HFFc6 (cell line): ENCODE measurements around the gene PERM1. TPM values are rescaled to one million over a fixed set of nuclear protein-coding genes. Genes with fewer than 3 reads are reported as not detected.
"Not testable (repeated sequence)": the region's sequence is repeated elsewhere in the genome, so short reads cannot be mapped to it uniquely, and the experiment has no call there.

Experiments
- DNase-seq: peaks from one replicate; pipeline ENCODE4 v3.0.0-alpha.2; 2018
- H3K27ac Mint-ChIP-seq: 2 replicates; pipeline ENCODE4 v1.8.0; 2020; ENCODE audit warnings: mild to moderate bottlenecking, mixed read lengths
- H3K27me3 Mint-ChIP-seq: 2 replicates; pipeline ENCODE4 v1.8.0; 2021; ENCODE audit warnings: mild to moderate bottlenecking, moderate library complexity, mixed read lengths; ENCODE audit not compliant: insufficient read depth
- H3K36me3 Mint-ChIP-seq: 2 replicates; pipeline ENCODE4 v1.8.0; 2021; ENCODE audit warnings: low read depth, mixed read lengths
- H3K4me1 Mint-ChIP-seq: 2 replicates; pipeline ENCODE4 v1.8.0; 2020; ENCODE audit warnings: low read depth, mixed read lengths
- H3K4me3 Mint-ChIP-seq: 2 replicates; pipeline ENCODE4 v1.8.0; 2020; ENCODE audit warnings: mild to moderate bottlenecking, moderate library complexity, mixed read lengths
- H3K9me3 Mint-ChIP-seq: 2 replicates; pipeline ENCODE4 v1.8.0; 2020; ENCODE audit warnings: mild to moderate bottlenecking, mixed read lengths
- CTCF ChIP-seq: fragments of 200-600 bp; sonication (generic); IDR thresholded peaks from 2 replicates; pipeline ENCODE4 v1.5.0; 2021; ENCODE audit warnings: antibody characterized with exemption, mild to moderate bottlenecking
- total RNA-seq, 6 experiments: library from RNA; stranded (reverse); fragmentation: NEBNext Ultra II Directional; extraction: Animal tissue kit (Norgen Biotek cat#: 25700); gene quantifications; 2 replicates in 1 of 6; 3 replicates in 5 of 6; pipeline ENCODE4 v1.2.3, GENCODE V29; 2021

PERM1 gene
- total RNA-seq, 6 experiments from 2014 or later: 0.17 to 0.18 TPM; not detected in 4

GRCh38 chr1:980137-980571 lies 1.7 kb downstream of the PERM1 start:
- H3K9me3 Mint-ChIP-seq: 0 out of 2 replicates have a peak, but pooled peaks cover 3% of the 10 kb centered on the region
- H3K27ac Mint-ChIP-seq: no peak overlapping the region
- H3K27me3 Mint-ChIP-seq: peaks cover 13% of the 10 kb centered on the region
- no peaks in the 10 kb centered on the region for H3K4me1 Mint-ChIP-seq
- TF ChIP-seq CTCF: no peak
- H3K4me3 Mint-ChIP-seq: no peak overlapping the region
- DNase-seq: no peak
- no peaks in the 10 kb centered on the region for H3K36me3 Mint-ChIP-seq

GRCh38 chr1:979744-980072 lies 2.2 kb downstream of the PERM1 start:
- no peak for DNase-seq
- H3K27me3 Mint-ChIP-seq: peaks cover 13% of the 10 kb centered on the region
- no peak overlapping the region for H3K4me3 Mint-ChIP-seq
- H3K27ac Mint-ChIP-seq: no peak overlapping the region
- no peaks in the 10 kb centered on the region for H3K36me3 Mint-ChIP-seq
- 0 out of 2 replicates have a peak, but pooled peaks cover 3% of the 10 kb centered on the region for H3K9me3 Mint-ChIP-seq
- no peak for TF ChIP-seq CTCF
- H3K4me1 Mint-ChIP-seq: no peaks in the 10 kb centered on the region

GRCh38 chr1:978835-979743 lies 2.8 kb downstream of the PERM1 start:
- H3K9me3 Mint-ChIP-seq: 0 out of 2 replicates have a peak, but pooled peaks cover 3% of the 10 kb centered on the region
- H3K4me3 Mint-ChIP-seq: no peak overlapping the region
- DNase-seq: no peak
- no peak overlapping the region for H3K27ac Mint-ChIP-seq
- H3K27me3 Mint-ChIP-seq: peaks cover 13% of the 10 kb centered on the region
- no peak for TF ChIP-seq CTCF
- no peaks in the 10 kb centered on the region for H3K4me1 Mint-ChIP-seq
- no peaks in the 10 kb centered on the region for H3K36me3 Mint-ChIP-seq

- H3K9me3 Mint-ChIP-seq: 0 out of 2 replicates have a peak, but pooled peaks cover 3% of the 10 kb centered on the region
- H3K36me3 Mint-ChIP-seq: no peaks in the 10 kb centered on the region
- H3K27ac Mint-ChIP-seq: no peak overlapping the region
- peaks cover 8% of the 10 kb centered on the region for H3K27me3 Mint-ChIP-seq
- DNase-seq: no peak
- no peak overlapping the region; the same call in 1 of the 2 replicates for H3K4me3 Mint-ChIP-seq
- TF ChIP-seq CTCF: no peak
- H3K4me1 Mint-ChIP-seq: no peaks in the 10 kb centered on the region
These were observed 3.6 kb downstream of the PERM1 start for GRCh38 chr1:978069-978834.

GRCh38 chr1:976791-977190 lies 5.1 kb downstream of the PERM1 start:
- not testable (repeated sequence) for H3K27ac Mint-ChIP-seq, H3K27me3 Mint-ChIP-seq, DNase-seq, H3K9me3 Mint-ChIP-seq, H3K4me3 Mint-ChIP-seq, H3K4me1 Mint-ChIP-seq, H3K36me3 Mint-ChIP-seq
